ENCODE results near the gene RBM44. TPM values are rescaled to one million over a fixed set of nuclear protein-coding genes. Genes with fewer than 3 reads are reported as not detected.

Gene RBM44
- total RNA-seq, 4 donors from 2014 or later = 0.93 to 2.2 (median 1.1) TPM

GRCh38 chr2:237873421-237873831, 74.8 kb downstream of the RBM44 start:
- Histone ChIP-seq H3K27me3 (peaks cover 3% of the 10 kb centered on the region), H3K4me1 (peaks cover 15% of the 10 kb centered on the region), H3K27ac (no peak overlapping the region), H3K4me3 (no peak overlapping the region), H3K36me3 (no peaks in the 10 kb centered on the region), H3K9me3 (no peaks in the 10 kb centered on the region)
- WGBS = 42% methylated on average over 11 of the region's 11 CpGs
- DNase-seq (ENCODE audit: low spot score in 2 of 2) = no peak
- TF ChIP-seq POLR2A (IDR thresholded peaks at IDR 0.05) = no peak
- TF ChIP-seq EP300 (IDR thresholded peaks at IDR 0.05) = no peak
- TF ChIP-seq POLR2AphosphoS5 (IDR thresholded peaks at IDR 0.05) = no peak
- no peak for TF ChIP-seq CTCF (IDR thresholded peaks at IDR 0.05)

GRCh38 chr2:237873897-237874551, 75.4 kb downstream of the RBM44 start:
- WGBS = 93% methylated on average over 7 of the region's 14 CpGs
- peak in 1 of 2 donors; percentile 75 for DNase-seq (ENCODE audit: low spot score in 2 of 2)
- Histone ChIP-seq H3K9me3 (no peaks in the 10 kb centered on the region), H3K27ac (no peak overlapping the region), H3K36me3 (no peaks in the 10 kb centered on the region), H3K4me3 (no peak overlapping the region), H3K27me3 (peaks cover 3% of the 10 kb centered on the region), H3K4me1 (peaks cover 21% of the 10 kb centered on the region)
- TF ChIP-seq POLR2A (IDR thresholded peaks at IDR 0.05) = no peak
- TF ChIP-seq POLR2AphosphoS5 (IDR thresholded peaks at IDR 0.05) = no peak

- no peak for TF ChIP-seq POLR2A (IDR thresholded peaks at IDR 0.05)
- no peak for TF ChIP-seq CTCF (IDR thresholded peaks at IDR 0.05)
- no peak for TF ChIP-seq EP300 (IDR thresholded peaks at IDR 0.05)
- TF ChIP-seq POLR2AphosphoS5 (IDR thresholded peaks at IDR 0.05) = no peak
- DNase-seq (ENCODE audit: low spot score in 2 of 2) = peak in 1 of 2 donors; percentile 75
- WGBS = 66% methylated on average over 7 of the region's 7 CpGs
- Histone ChIP-seq H3K27ac (no peak overlapping the region), H3K9me3 (no peaks in the 10 kb centered on the region), H3K36me3 (no peaks in the 10 kb centered on the region), H3K27me3 (peaks cover 3% of the 10 kb centered on the region), H3K4me1 (peaks cover 24% of the 10 kb centered on the region), H3K4me3 (no peak overlapping the region)
Observed at GRCh38 chr2:237874585-237875161, 76.1 kb downstream of the RBM44 start.

- 96% methylated on average over 6 of the region's 16 CpGs for WGBS
- Histone ChIP-seq H3K27me3 (peaks cover 3% of the 10 kb centered on the region), H3K4me3 (no peak overlapping the region), H3K4me1 (peaks cover 24% of the 10 kb centered on the region), H3K36me3 (no peaks in the 10 kb centered on the region), H3K27ac (no peak overlapping the region), H3K9me3 (no peaks in the 10 kb centered on the region)
- TF ChIP-seq EP300 (IDR thresholded peaks at IDR 0.05) = no peak
- TF ChIP-seq CTCF (IDR thresholded peaks at IDR 0.05) = no peak
- TF ChIP-seq POLR2A (IDR thresholded peaks at IDR 0.05) = no peak
- TF ChIP-seq POLR2AphosphoS5 (IDR thresholded peaks at IDR 0.05) = no peak
- DNase-seq (ENCODE audit: low spot score in 2 of 2) = peak in 1 of 2 donors; percentile 69
Observed at GRCh38 chr2:237875256-237876060, 76.9 kb downstream of the RBM44 start.

- 96% methylated on average over 8 of the region's 14 CpGs for WGBS
- peak in 1 of 2 donors; percentile 68 for DNase-seq (ENCODE audit: low spot score in 2 of 2)
Observed at GRCh38 chr2:237876061-237876526, 77.5 kb downstream of the RBM44 start.

More at GRCh38 chr2:237876061-237876526, 77.5 kb downstream of the RBM44 start:
- Histone ChIP-seq H3K27me3 (peaks cover 3% of the 10 kb centered on the region), H3K4me1 (peaks cover 24% of the 10 kb centered on the region), H3K9me3 (no peaks in the 10 kb centered on the region), H3K27ac (no peak overlapping the region), H3K4me3 (no peak overlapping the region), H3K36me3 (no peaks in the 10 kb centered on the region)
- TF ChIP-seq POLR2AphosphoS5 (IDR thresholded peaks at IDR 0.05) = no peak
- no peak for TF ChIP-seq CTCF (IDR thresholded peaks at IDR 0.05)
- TF ChIP-seq EP300 (IDR thresholded peaks at IDR 0.05) = no peak
- TF ChIP-seq POLR2A (IDR thresholded peaks at IDR 0.05) = no peak
